Heart right ventricle (tissue), 16 donors: ENCODE results near the gene KCNA10. TPM values are rescaled to one million over a fixed set of nuclear protein-coding genes. Genes with fewer than 3 reads are reported as not detected.

ENCODE experiments used
- ATAC-seq, 8 donors: fragments of 200-7000 bp; cut with Tn5 transposase; one replicate each; pipeline ENCODE4 v1.9.1; 2020; ENCODE audit warnings: mild to moderate bottlenecking in 8 of 8, moderate library complexity in 8 of 8, moderate number of reproducible peaks in 1 of 8
- DNase-seq, 2 donors: peaks; one replicate each; pipeline ENCODE4 v3.0.0-alpha.2; 2020
- H3K27ac ChIP-seq, 10 donors: fragments of 200-600 bp; sonication (generic) in 2 of 10; one replicate each; pipeline versions ENCODE4 v1.5.0 to v1.8.0; 2020 to 2022; ENCODE audit warnings: mild to moderate bottlenecking in 3 of 10
- H3K27me3 ChIP-seq, 7 donors: fragments of 200-600 bp; one replicate each; pipeline ENCODE4 v1.8.0; 2021 to 2022; ENCODE audit warnings: mild to moderate bottlenecking in 2 of 7
- H3K36me3 ChIP-seq, 9 donors: fragments of 200-600 bp; sonication (generic) in 1 of 9; one replicate each; pipeline versions ENCODE4 v1.5.0 to v1.8.0; 2020 to 2022; ENCODE audit warnings: mild to moderate bottlenecking in 2 of 9
- H3K4me1 ChIP-seq, 9 donors: fragments of 200-600 bp; sonication (generic) in 1 of 9; one replicate each; pipeline versions ENCODE4 v1.5.0 to v1.8.0; 2020 to 2022; ENCODE audit warnings: mild to moderate bottlenecking in 4 of 9
- H3K4me3 ChIP-seq, 10 donors: fragments of 200-600 bp; sonication (generic) in 2 of 10; one replicate each; pipeline versions ENCODE4 v1.5.0 to v1.8.0; 2020 to 2022; ENCODE audit warnings: mild to moderate bottlenecking in 7 of 10, moderate library complexity in 2 of 10
- H3K9me3 ChIP-seq, 11 donors: fragments of 200-600 bp in 10 of 11; sonication (generic) in 2 of 11; one replicate each; pipeline versions ENCODE4 v1.5.0 to v1.8.0; 2013 to 2022; ENCODE audit warnings: mild to moderate bottlenecking in 2 of 11, control low read depth in 1 of 11, moderate library complexity in 1 of 11
- CTCF ChIP-seq, 9 donors: fragments of 200-600 bp; sonication (generic) in 2 of 9; IDR thresholded peaks; one replicate each; pipeline versions ENCODE4 v1.5.0 to v1.8.0; 2021 to 2022; ENCODE audit warnings: antibody characterized with exemption in 9 of 9, mild to moderate bottlenecking in 5 of 9, moderate library complexity in 1 of 9
- WGBS, 2 donors: extraction: QIAGEN DNeasy Blood & Tissue Kit; methylation state at CpG; one replicate each; pipeline ENCODE4 v1.1.7; 2013; ENCODE audit warnings: inconsistent platforms in 1 of 2; 5-methylcytosine and 5-hydroxymethylcytosine counted together
- intact Hi-C, 10 donors: fragments of 100-400 bp; cut with DNase I; formaldehyde crosslinking; loops; one replicate each; pipeline versions ENCODE4 v1.11.1 to v1.14.2; 2022
- polyA plus RNA-seq, 2 donors: library from polyadenylated mRNA; stranded (reverse); fragments of 200-250 nt; gene quantifications; one replicate each; pipeline ENCODE4 v1.2.3, GENCODE V29; 2013
- total RNA-seq, 10 donors: library from RNA; stranded (reverse); fragmentation: NEBNext Ultra II Directional in 3 of 10; extraction: Animal tissue kit (Norgen Biotek cat#: 25700) in 3 of 10; gene quantifications; one replicate each; pipeline versions ENCODE4 v1.2.1 to v1.2.4, GENCODE V29; 2021 to 2023
- donor health status: Arrhythmogenic right ventricular cardiomyopathy.
- donor health status: ischemic (EF 13 %, LVEDD 7.1; RV severe dilation, severe dysfunction).
- donor health status: healthy with polysubstance abuse.
- donor health status: DM: no; HTN: yes; CAD: no.
- donor health status: DM: no; HTN: no; CAD: no.
- donor health status: ischemic (EF 25% LVEDD 6.9; RV normal size, moderate dysfunction).
- donor health status: ischemic (EF 25% LVEDD 5.7; RV mildly dilated, moderate dysfunction).
- donor health status: healthy.
- donor health status: DM: yes; HTN: yes; CAD: no.
- donor health status: Ischemic cardiomyopathy.
- donor health status: ischemic (EF 35%, LVEDD 5.7; RV mildly dilated, moderate dysfunction).
- donor health status: nonischemic (EF 11% LVEDD 7.7; RV severe dilation, severe dysfunction).
- donor health status: DM: yes; HTN: yes; CAD: no.
- donor health status: PGD.
- donor health status: ischemic (EF 29% LVEDD 5.4; RV normal size, mild dysfunction).
- donor health status: nonischemic (EF 23%, LVEDD 6.1; RV moderate dilation, normal function).

KCNA10 gene
- total and polyA plus RNA-seq, 12 donors = not detected

- H3K9me3 ChIP-seq = no peaks in the 10 kb centered on the region
- ATAC-seq (no peak), DNase-seq (no peak)
- intact Hi-C loops = loop anchor here in 6 of 10 donors (10.0 kb wide), 4 partner anchors 89 to 259 kb away; no protein-coding TSS in a partner anchor
- peaks cover 0 to 75% (median 57%) of the 10 kb centered on the region in 7 donors for H3K27me3 ChIP-seq
- TF ChIP-seq CTCF (IDR thresholded peaks at IDR 0.05) = no peak
- peaks cover 0 to 8% (median 3%) of the 10 kb centered on the region in 9 donors for H3K4me1 ChIP-seq
- H3K27ac ChIP-seq = no peak overlapping the region
- 64 to 68% methylated on average over 7 of the region's 7 CpGs for WGBS, 2 donors
- no peaks in the 10 kb centered on the region for H3K36me3 ChIP-seq
- H3K4me3 ChIP-seq = no peak overlapping the region
Measured at GRCh38 chr1:110526201-110526780, 7.3 kb upstream of the KCNA10 start.

GRCh38 chr1:110525249-110525595, 6.2 kb upstream of the KCNA10 start:
- ATAC-seq = peak in 3 of 8 donors; percentile 15 to 37 (median 26)
- H3K27me3 ChIP-seq = peaks cover 0 to 70% (median 46%) of the 10 kb centered on the region in 7 donors
- intact Hi-C loops = loop anchor here in 9 of 10 donors (2.0 to 10.0 kb wide), 6 partner anchors 90 to 260 kb away; no protein-coding TSS in a partner anchor
- no peak for TF ChIP-seq CTCF (IDR thresholded peaks at IDR 0.05)
- H3K36me3 ChIP-seq = no peaks in the 10 kb centered on the region
- DNase-seq = no peak
- H3K4me1 ChIP-seq = peaks cover 0 to 8% (median 3%) of the 10 kb centered on the region in 9 donors
- no peak overlapping the region for H3K4me3 ChIP-seq
- 59% methylated on average over 6 of the region's 6 CpGs for WGBS, 2 donors
- H3K27ac ChIP-seq = no peak overlapping the region
- no peaks in the 10 kb centered on the region for H3K9me3 ChIP-seq

- ATAC-seq (peak in 7 of 8 donors; percentile 26 to 79 (median 62)), DNase-seq (peak; percentile 20 to 29)
- H3K36me3 ChIP-seq = no peaks in the 10 kb centered on the region
- H3K4me1 ChIP-seq = peaks cover 0 to 8% (median 3%) of the 10 kb centered on the region in 9 donors
- peak; percentile 43 to 78 (median 73) for TF ChIP-seq CTCF (IDR thresholded peaks at IDR 0.05)
- H3K4me3 ChIP-seq = peak overlapping the region in 2 of 10 donors; percentile 1 to 8
- WGBS, 2 donors = 34 to 40% methylated on average over 20 of the region's 20 CpGs
- H3K27me3 ChIP-seq = peaks cover 0 to 66% (median 41%) of the 10 kb centered on the region in 7 donors
- H3K27ac ChIP-seq = no peak overlapping the region
- no peaks in the 10 kb centered on the region for H3K9me3 ChIP-seq
- intact Hi-C loops = loop anchor here (1.0 to 10.0 kb wide), 8 partner anchors 90 to 260 kb away; no protein-coding TSS in a partner anchor
Measured at GRCh38 chr1:110524311-110525248, 5.6 kb upstream of the KCNA10 start.

GRCh38 chr1:110523011-110523410, 4.0 kb upstream of the KCNA10 start:
- TF ChIP-seq CTCF (IDR thresholded peaks at IDR 0.05) = no peak
- intact Hi-C loops = loop anchor here in 7 of 10 donors (5.0 to 10.0 kb wide), 5 partner anchors 92 to 262 kb away; no protein-coding TSS in a partner anchor
- peak in 1 of 8 donors; percentile 9 for ATAC-seq
- no peak overlapping the region for H3K27ac ChIP-seq
- no peaks in the 10 kb centered on the region for H3K9me3 ChIP-seq
- H3K36me3 ChIP-seq = no peaks in the 10 kb centered on the region
- H3K4me3 ChIP-seq = no peak overlapping the region
- peaks cover 0 to 8% (median 3%) of the 10 kb centered on the region in 9 donors for H3K4me1 ChIP-seq
- H3K27me3 ChIP-seq = peaks cover 0 to 58% (median 41%) of the 10 kb centered on the region in 7 donors
- DNase-seq = no peak
- 47 to 60% methylated on average over 4 of the region's 4 CpGs for WGBS, 2 donors
